H1 (cell line): ENCODE measurements around the gene TRIM44. TPM values are rescaled to one million over a fixed set of nuclear protein-coding genes. Genes with fewer than 3 reads are reported as not detected.

ENCODE experiments used
- CTCF ChIA-PET: fragments of 300-600 bp; sonication (Branson Sonifier 250); formaldehyde crosslinking; loops from one replicate; lab custom pipeline; 2021; ENCODE audit not compliant: partially characterized antibody; lab: Charles Lee
- POLR2A ChIA-PET: fragments of 300-600 bp; sonication (Branson Sonifier 250); formaldehyde crosslinking; loops from one replicate; lab custom pipeline; 2021; ENCODE audit warnings: inconsistent platforms; ENCODE audit not compliant: partially characterized antibody; lab: Charles Lee
- DNase-seq, 2 experiments: peaks; one replicate each; pipeline versions ENCODE4 v3.0.0 to v3.0.0-alpha.2; 2010 to 2022; ENCODE audit warnings: low spot score in 2 of 2, low read depth in 1 of 2, mixed read lengths in 1 of 2
- FAIRE-seq: peaks from 2 replicates; lab custom pipeline; 2011; peaks lifted over from hg19 to GRCh38; lab: Jason Lieb, UNC
- H2AFZ ChIP-seq: 2 replicates; pipeline ENCODE4 v1.8.1; 2012; ENCODE audit warnings: low read length, inconsistent platforms
- H2AK5ac ChIP-seq: 2 replicates; pipeline ENCODE4 v1.6.1; 2013; ENCODE audit warnings: low read depth, low read length
- H2BK120ac ChIP-seq: replicated peaks from 2 replicates; pipeline ENCODE3; 2013; ENCODE audit warnings: low read depth, low read length, inconsistent platforms
- H2BK12ac ChIP-seq: 2 replicates; pipeline ENCODE4 v1.6.1; 2013; ENCODE audit warnings: low read depth, low read length
- H2BK15ac ChIP-seq: 2 replicates; pipeline ENCODE4 v1.6.1; 2013; ENCODE audit warnings: low read length
- H2BK20ac ChIP-seq: 2 replicates; pipeline ENCODE4 v1.6.1; 2013; ENCODE audit warnings: low read length
- H2BK5ac ChIP-seq: 2 replicates; pipeline ENCODE4 v1.6.1; 2013; ENCODE audit warnings: low read depth, low read length
- H3K14ac ChIP-seq: 2 replicates; pipeline ENCODE4 v1.6.1; 2013; ENCODE audit warnings: inconsistent platforms; ENCODE audit not compliant: insufficient read length
- H3K18ac ChIP-seq: 2 replicates; pipeline ENCODE4 v1.6.1; 2013; ENCODE audit warnings: low read length; ENCODE audit errors: extremely low read depth
- H3K23ac ChIP-seq: 2 replicates; pipeline ENCODE4 v1.6.1; 2013; ENCODE audit warnings: inconsistent platforms; ENCODE audit not compliant: insufficient read length
- H3K23me2 ChIP-seq: 2 replicates; pipeline ENCODE4 v1.6.1; 2013; ENCODE audit warnings: low read depth, low read length
- H3K27ac ChIP-seq: 2 replicates; pipeline ENCODE4 v1.6.1; 2011; ENCODE audit warnings: low read depth, low read length, inconsistent platforms
- H3K27me3 ChIP-seq, 4 experiments: replicated peaks in 1 of 4; 1 replicate in 1 of 4; 2 replicates in 3 of 4; pipeline versions ENCODE4 v1.6.1 to v1.8.1; 2011 to 2013; ENCODE audit warnings: low read length in 3 of 4, mild to moderate bottlenecking in 3 of 4, inconsistent platforms in 2 of 4, mixed read lengths in 2 of 4, moderate library complexity in 1 of 4; ENCODE audit not compliant: control insufficient read depth in 3 of 4, insufficient read depth in 3 of 4; ENCODE audit errors: extremely low read depth in 1 of 4
- H3K36me3 ChIP-seq, 4 experiments: 2 replicates each; pipeline versions ENCODE4 v1.6.1 to v1.8.1; 2011 to 2013; ENCODE audit warnings: mild to moderate bottlenecking in 4 of 4, low read length in 3 of 4, moderate library complexity in 2 of 4, control low read depth in 1 of 4, inconsistent platforms in 1 of 4; ENCODE audit not compliant: insufficient read depth in 4 of 4, control insufficient read depth in 2 of 4
- H3K4ac ChIP-seq: replicated peaks from 2 replicates; pipeline ENCODE3; 2013; ENCODE audit warnings: low read length, low read depth, mixed read lengths, inconsistent platforms; ENCODE audit not compliant: insufficient read length
- H3K4me1 ChIP-seq, 4 experiments: replicated peaks in 1 of 4; 1 replicate in 1 of 4; 2 replicates in 3 of 4; pipeline versions ENCODE4 v1.6.1 to v1.8.1; 2011 to 2013; ENCODE audit warnings: low read length in 3 of 4, inconsistent platforms in 2 of 4, mixed read lengths in 1 of 4; ENCODE audit not compliant: insufficient read depth in 4 of 4, control insufficient read depth in 3 of 4
- H3K4me2 ChIP-seq, 2 experiments: 2 replicates each; pipeline versions ENCODE4 v1.6.1 to v1.8.1; 2011 to 2013; ENCODE audit warnings: low read depth in 2 of 2, low read length in 2 of 2, control low read depth in 1 of 2, inconsistent platforms in 1 of 2, mild to moderate bottlenecking in 1 of 2; ENCODE audit not compliant: insufficient read depth in 1 of 2
- H3K4me3 ChIP-seq, 4 experiments: fragments of 200-600, 300-600 bp in 1 of 4; sonication (generic), shearing (Covaris generic), sonication (Bioruptor Twin) in 1 of 4; 2 replicates each; pipeline versions ENCODE4 v1.5.1 to v1.8.1; 2011 to 2016; ENCODE audit warnings: low read length in 4 of 4, low read depth in 3 of 4, control low read depth in 2 of 4, inconsistent platforms in 2 of 4, mild to moderate bottlenecking in 2 of 4, mixed read lengths in 1 of 4, moderate library complexity in 1 of 4; ENCODE audit not compliant: insufficient read depth in 2 of 4; ENCODE audit errors: extremely low read depth in 1 of 4
- H3K56ac ChIP-seq: replicated peaks from 2 replicates; pipeline ENCODE3; 2013; ENCODE audit warnings: low read depth, mild to moderate bottlenecking, mixed read lengths, low read length, inconsistent platforms; ENCODE audit not compliant: insufficient read length
- H3K79me1 ChIP-seq: 2 replicates; pipeline ENCODE4 v1.6.1; 2013; ENCODE audit warnings: low read depth, low read length, control low read depth
- H3K79me2 ChIP-seq, 2 experiments: 2 replicates each; pipeline versions ENCODE4 v1.6.1 to v1.8.1; 2012 to 2013; ENCODE audit warnings: low read length in 2 of 2, mild to moderate bottlenecking in 2 of 2, inconsistent platforms in 1 of 2; ENCODE audit not compliant: insufficient read depth in 2 of 2, control insufficient read depth in 1 of 2
- H3K9ac ChIP-seq, 4 experiments: replicated peaks in 1 of 4; 1 replicate in 1 of 4; 2 replicates in 3 of 4; pipeline versions ENCODE4 v1.6.1 to v1.8.1; 2011 to 2013; ENCODE audit warnings: low read depth in 3 of 4, low read length in 3 of 4, control low read depth in 2 of 4, mild to moderate bottlenecking in 2 of 4, moderate library complexity in 2 of 4, inconsistent platforms in 1 of 4; ENCODE audit errors: extremely low read depth in 1 of 4
- H3K9me3 ChIP-seq, 2 experiments: 2 replicates each; pipeline versions ENCODE4 v1.6.1 to v1.8.1; 2012 to 2013; ENCODE audit warnings: mild to moderate bottlenecking in 2 of 2, moderate library complexity in 2 of 2, control low read depth in 1 of 2, inconsistent platforms in 1 of 2, low read depth in 1 of 2, low read length in 1 of 2, mixed read lengths in 1 of 2; ENCODE audit not compliant: insufficient read depth in 2 of 2
- H4K20me1 ChIP-seq, 2 experiments: replicated peaks in 1 of 2; 2 replicates each; pipeline versions ENCODE3 to v1.8.1; 2011 to 2013; ENCODE audit warnings: inconsistent platforms in 2 of 2, low read length in 2 of 2, mild to moderate bottlenecking in 1 of 2; ENCODE audit not compliant: insufficient read depth in 2 of 2, control insufficient read depth in 1 of 2
- H4K5ac ChIP-seq: 2 replicates; pipeline ENCODE4 v1.6.1; 2013; ENCODE audit warnings: low read length, low read depth, mixed read lengths, inconsistent platforms; ENCODE audit not compliant: insufficient read length
- H4K8ac ChIP-seq: 2 replicates; pipeline ENCODE4 v1.8.0; 2013; ENCODE audit warnings: mild to moderate bottlenecking, moderate library complexity, low read length, inconsistent platforms; ENCODE audit not compliant: insufficient read depth; ENCODE audit errors: extremely low read depth
- H4K91ac ChIP-seq: replicated peaks from 2 replicates; pipeline ENCODE3; 2013; ENCODE audit warnings: low read length, mixed read lengths, inconsistent platforms; ENCODE audit not compliant: insufficient read length
- GTF2F1 ChIP-seq: IDR thresholded peaks from 2 replicates; pipeline ENCODE4 v1.6.1; 2012; ENCODE audit warnings: low read depth, low read length, improper control_type of control experiment, borderline replicate concordance
- KDM1A ChIP-seq: fragments of 200-600, 300-600 bp; sonication (generic); IDR thresholded peaks from 2 replicates; pipeline ENCODE4 v1.7.1; 2016; ENCODE audit warnings: mild to moderate bottlenecking, low read length, borderline replicate concordance
- TAF7 ChIP-seq: optimal IDR thresholded peaks from 2 replicates; pipeline ENCODE3; 2011; ENCODE audit warnings: low read depth, mild to moderate bottlenecking, inconsistent platforms, low read length, moderate library complexity, borderline replicate concordance
- WGBS, 2 experiments: shearing (Covaris generic) in 1 of 2; methylation state at CpG; one replicate each; pipeline versions ENCODE4 v1.1.6 to v1.1.7; 2013 to 2015; ENCODE audit warnings: low lambda C conversion rate in 2 of 2, mixed read lengths in 2 of 2, inconsistent platforms in 1 of 2, low coverage in 1 of 2, missing lambda C conversion rate in 1 of 2; ENCODE audit not compliant: insufficient replicate concordance in 2 of 2, insufficient coverage in 1 of 2, insufficient read length in 1 of 2; ENCODE audit errors: extremely low coverage in 1 of 2, missing lambda C conversion rate in 1 of 2; 5-methylcytosine and 5-hydroxymethylcytosine counted together
- polyA plus RNA-seq, 7 experiments: library from polyadenylated mRNA; depleted of rRNA in 3 of 7; stranded (reverse) in 5 of 7; unstranded in 2 of 7; fragments of >200 nt in 5 of 7; fragments of 200-250 nt in 2 of 7; gene quantifications; 1 replicate in 5 of 7; 2 replicates in 1 of 7; 4 replicates in 1 of 7; pipeline versions ENCODE4 v1.2.1 to v1.2.3, GENCODE V29; 2011 to 2013; ENCODE audit warnings: missing spikeins in 2 of 7, mixed read lengths in 2 of 7
- total RNA-seq: library from RNA; stranded (reverse); fragmentation: NEBNext Ultra II Directional; extraction: Animal tissue kit (Norgen Biotek cat#: 25700); gene quantifications from 2 replicates; pipeline ENCODE4 v1.2.1, GENCODE V29; 2021

Gene TRIM44
- total and polyA plus RNA-seq, 2 of the 8 experiments (the other 6 are each of a cell fraction or from before 2014, with no cell fraction given): 13.9 to 34.4 TPM

DNA sequence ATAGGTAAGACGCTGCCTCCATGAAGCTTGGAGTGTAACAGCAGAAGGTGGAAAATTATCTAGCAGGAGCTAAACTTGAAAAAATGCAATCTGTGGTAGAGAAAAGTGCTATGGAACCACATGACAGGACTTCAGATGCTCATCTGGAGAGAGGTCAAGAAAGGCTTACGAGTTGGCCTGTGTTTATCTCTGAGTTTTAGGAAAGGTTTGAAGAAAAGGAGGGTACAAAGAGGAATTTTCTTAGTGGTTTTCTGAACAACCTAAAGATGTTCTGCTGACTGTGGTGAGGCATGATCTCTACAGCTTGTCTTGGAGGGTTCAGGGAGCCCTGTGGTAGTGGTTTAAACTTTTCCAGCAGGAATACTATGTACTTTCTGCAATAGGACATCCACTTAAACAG is 36.1 kb upstream of the TRIM44 start:
- no peak overlapping the region for H3K18ac ChIP-seq
- no peak for FAIRE-seq
- no peak overlapping the region for H4K91ac ChIP-seq
- H3K56ac ChIP-seq: no peak overlapping the region
- no peak overlapping the region for H2BK20ac ChIP-seq
- TF ChIP-seq KDM1A (no peak), GTF2F1 (no peak), TAF7 (no peak)
- TF ChIP-seq, all 59 proteins: peak for 0
- Histone ChIP-seq H3K14ac (no peak overlapping the region), H2AK5ac (no peak overlapping the region), H3K27me3 (no peaks in the 10 kb centered on the region), H3K9ac (no peak overlapping the region), H2BK120ac (no peak overlapping the region), H3K36me3 (no peaks in the 10 kb centered on the region), H3K4ac (no peak overlapping the region), H4K8ac (no peak overlapping the region), H2AFZ (no peak overlapping the region), H3K79me1 (no peaks in the 10 kb centered on the region), H3K9me3 (no peaks in the 10 kb centered on the region), H3K27ac (no peak overlapping the region), H3K23ac (no peak overlapping the region), H3K79me2 (no peaks in the 10 kb centered on the region), H2BK15ac (no peak overlapping the region), H3K4me3 (no peak overlapping the region), H2BK12ac (no peak overlapping the region), H4K20me1 (no peaks in the 10 kb centered on the region), H4K5ac (no peak overlapping the region), H3K23me2 (no peaks in the 10 kb centered on the region), H2BK5ac (no peak overlapping the region), H3K4me2 (no peak overlapping the region), H3K4me1 (no peaks in the 10 kb centered on the region; a peak in 1 of 7 replicates)
- CTCF ChIA-PET: no interaction called here
- WGBS, 2 experiments: 98% methylated on average over 2 of the region's 2 CpGs; no CpG with 5 or more reads in 1 of the 2 experiments
- POLR2A ChIA-PET: no interaction called here
- DNase-seq: no peak
